ENCODE results near the gene SPESP1. TPM values are rescaled to one million over a fixed set of nuclear protein-coding genes. Genes with fewer than 3 reads are reported as not detected.
A peak's percentile ranks its signal among the peaks of the same experiment; 100 is the strongest.

Gene SPESP1
- total RNA-seq, 1 donor from 2014 or later: not detected

- TF ChIP-seq CTCF (IDR thresholded peaks at IDR 0.05; ENCODE audit: partially characterized antibody, unreplicated experiment): no peak
- Mint-ChIP-seq H3K4me3 (ENCODE audit: unreplicated experiment) (no peak overlapping the region), H3K27ac (ENCODE audit: unreplicated experiment) (no peak overlapping the region), H3K27me3 (ENCODE audit: unreplicated experiment) (peaks cover 5% of the 10 kb centered on the region), H3K4me1 (ENCODE audit: low read depth, unreplicated experiment) (peaks cover 19% of the 10 kb centered on the region), H3K36me3 (ENCODE audit: unreplicated experiment) (peaks cover 15% of the 10 kb centered on the region), H3K9me3 (ENCODE audit: unreplicated experiment) (no peaks in the 10 kb centered on the region)
- no peak for DNase-seq
These were observed 62.4 kb downstream of the SPESP1 start for GRCh38 chr15:68992696-68993095.

- H3K36me3 Mint-ChIP-seq (ENCODE audit: unreplicated experiment): peaks cover 9% of the 10 kb centered on the region
- no peak overlapping the region for H3K4me3 Mint-ChIP-seq (ENCODE audit: unreplicated experiment)
- H3K27me3 Mint-ChIP-seq (ENCODE audit: unreplicated experiment): peaks cover under 1% of the 10 kb centered on the region
- no peaks in the 10 kb centered on the region for H3K9me3 Mint-ChIP-seq (ENCODE audit: unreplicated experiment)
- no peak for TF ChIP-seq CTCF (IDR thresholded peaks at IDR 0.05; ENCODE audit: partially characterized antibody, unreplicated experiment)
- no peak for DNase-seq
- no peak overlapping the region for H3K27ac Mint-ChIP-seq (ENCODE audit: unreplicated experiment)
- peaks cover 19% of the 10 kb centered on the region for H3K4me1 Mint-ChIP-seq (ENCODE audit: low read depth, unreplicated experiment)
These were observed 63.0 kb downstream of the SPESP1 start for GRCh38 chr15:68993276-68993675.

- Mint-ChIP-seq H3K27me3 (ENCODE audit: unreplicated experiment) (no peaks in the 10 kb centered on the region), H3K9me3 (ENCODE audit: unreplicated experiment) (no peaks in the 10 kb centered on the region), H3K27ac (ENCODE audit: unreplicated experiment) (no peak overlapping the region), H3K36me3 (ENCODE audit: unreplicated experiment) (peaks cover 4% of the 10 kb centered on the region), H3K4me1 (ENCODE audit: low read depth, unreplicated experiment) (peaks cover 23% of the 10 kb centered on the region), H3K4me3 (ENCODE audit: unreplicated experiment) (no peak overlapping the region)
- no peak for TF ChIP-seq CTCF (IDR thresholded peaks at IDR 0.05; ENCODE audit: partially characterized antibody, unreplicated experiment)
- DNase-seq: no peak
These were observed 63.8 kb downstream of the SPESP1 start for GRCh38 chr15:68994149-68994548.

- Mint-ChIP-seq H3K27ac (ENCODE audit: unreplicated experiment) (peak overlapping the region; percentile 55), H3K36me3 (ENCODE audit: unreplicated experiment) (peaks cover 4% of the 10 kb centered on the region), H3K4me1 (ENCODE audit: low read depth, unreplicated experiment) (peaks cover 24% of the 10 kb centered on the region), H3K27me3 (ENCODE audit: unreplicated experiment) (no peaks in the 10 kb centered on the region), H3K4me3 (ENCODE audit: unreplicated experiment) (no peak overlapping the region), H3K9me3 (ENCODE audit: unreplicated experiment) (no peaks in the 10 kb centered on the region)
- no peak for DNase-seq
- TF ChIP-seq CTCF (IDR thresholded peaks at IDR 0.05; ENCODE audit: partially characterized antibody, unreplicated experiment): no peak
These were observed 64.8 kb downstream of the SPESP1 start for GRCh38 chr15:68994981-68995761.

Other genes starting within 250 kb of the SPESP1 start
- gene ANP32A, start 109.6 kb upstream of the SPESP1 start, total RNA-seq (ENCODE audit: unreplicated experiment): 134 TPM
- gene NOX5, start 84.2 kb downstream of the SPESP1 start, total RNA-seq (ENCODE audit: unreplicated experiment): not detected
- gene GLCE, start 230.1 kb downstream of the SPESP1 start, total RNA-seq (ENCODE audit: unreplicated experiment): 6.7 TPM